ENCODE results near the gene TSPEAR.

DNA sequence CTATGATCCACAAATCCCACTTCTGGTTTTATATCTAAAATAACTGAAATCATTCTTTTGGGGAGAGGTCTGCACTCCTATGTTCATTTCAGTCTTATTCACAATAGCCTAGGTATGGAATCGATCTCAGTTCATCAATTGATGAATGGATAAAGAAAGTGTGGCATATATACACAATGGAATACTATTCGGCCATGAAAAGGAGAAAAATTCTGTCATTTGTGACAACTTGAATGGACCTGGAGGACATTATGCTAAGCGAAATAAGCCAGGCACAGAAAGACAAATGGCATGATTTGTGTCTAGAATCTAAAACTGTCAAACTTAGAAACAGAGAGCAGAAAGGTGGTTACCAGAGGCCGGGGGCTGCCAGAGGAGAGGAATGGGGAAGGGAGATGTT, 104.9 kb downstream of the TSPEAR start:
- TF ChIP-seq CTCF (conservative IDR thresholded peaks at IDR 0.05; ENCODE audit: low read length): no peak
- no peak for TF ChIP-seq EZH2phosphoT487 (IDR thresholded peaks at IDR 0.05; ENCODE audit: borderline replicate concordance, low read depth, low read length)

Measured in OCI-LY7 (cell line).